MM.1S (cell line): Measurements from ENCODE around the gene ICAM1.

ENCODE experiments used
- DNase-seq: peaks from one replicate; pipeline ENCODE4 v3.0.0-alpha.2; 2015
- H2AFZ ChIP-seq: fragments of 300-600 bp; sonication (generic); 2 replicates; pipeline ENCODE4 v1.6.0; 2016; ENCODE audit warnings: antibody characterized with exemption, low read length
- H3F3A ChIP-seq: fragments of 300-600 bp; sonication (generic); 2 replicates; pipeline ENCODE4 v1.6.1; 2016; ENCODE audit warnings: mild to moderate bottlenecking, antibody characterized with exemption, low read length, moderate library complexity, mixed read lengths; ENCODE audit not compliant: insufficient read depth
- H3K27ac ChIP-seq: fragments of 300-600 bp; sonication (generic); 2 replicates; pipeline ENCODE4 v1.5.1; 2016; ENCODE audit warnings: mild to moderate bottlenecking, low read length
- H3K27me3 ChIP-seq: fragments of 300-600 bp; sonication (generic); replicated peaks from 2 replicates; pipeline ENCODE4 v1.6.0; 2016; ENCODE audit warnings: low read length; ENCODE audit not compliant: insufficient read depth
- H3K36me3 ChIP-seq: fragments of 300-600 bp; sonication (generic); replicated peaks from 2 replicates; pipeline ENCODE4 v1.6.1; 2016; ENCODE audit warnings: mild to moderate bottlenecking, low read length, mixed read lengths; ENCODE audit not compliant: insufficient read depth
- H3K4me1 ChIP-seq: fragments of 300-600 bp; sonication (generic); 2 replicates; pipeline ENCODE4 v1.6.1; 2016; ENCODE audit warnings: low read length, mixed read lengths
- H3K4me2 ChIP-seq: fragments of 300-600 bp; sonication (generic); 2 replicates; pipeline ENCODE4 v1.6.0; 2016; ENCODE audit warnings: low read depth, low read length
- H3K4me3 ChIP-seq: fragments of 300-600 bp; sonication (generic); 2 replicates; pipeline ENCODE4 v1.5.1; 2016; ENCODE audit warnings: low read length, mixed read lengths
- H3K79me2 ChIP-seq: fragments of 300-600 bp; sonication (generic); 2 replicates; pipeline ENCODE4 v1.6.1; 2016; ENCODE audit warnings: mixed run types, low read length, mixed read lengths
- H3K9ac ChIP-seq: fragments of 300-600 bp; sonication (generic); 2 replicates; pipeline ENCODE4 v1.6.1; 2016; ENCODE audit warnings: low read length, mixed read lengths
- H3K9me2 ChIP-seq: fragments of 300-600 bp; sonication (generic); replicated peaks from 2 replicates; pipeline ENCODE4 v1.6.1; 2016; ENCODE audit warnings: mild to moderate bottlenecking, low read length, mixed read lengths; ENCODE audit not compliant: insufficient read depth
- H3K9me3 ChIP-seq: fragments of 300-600 bp; sonication (generic); replicated peaks from 2 replicates; pipeline ENCODE4 v1.6.1; 2016; ENCODE audit warnings: mild to moderate bottlenecking, low read length, mixed read lengths; ENCODE audit not compliant: insufficient read depth
- H4K20me1 ChIP-seq: fragments of 300-600 bp; sonication (generic); 2 replicates; pipeline ENCODE4 v1.6.1; 2016; ENCODE audit warnings: mild to moderate bottlenecking, low read length, moderate library complexity, mixed read lengths; ENCODE audit not compliant: insufficient read depth
- EZH2 ChIP-seq: fragments of 300-600 bp; sonication (generic); optimal IDR thresholded peaks from 2 replicates; pipeline ENCODE3; 2017; ENCODE audit warnings: low read depth, mild to moderate bottlenecking, antibody characterized with exemption, low read length, mixed read lengths
- EZH2phosphoT487 ChIP-seq: fragments of 300-600 bp; sonication (generic); IDR thresholded peaks from 2 replicates; pipeline ENCODE4 v1.6.1; 2018; ENCODE audit warnings: antibody characterized with exemption, low read length
- TF ChIP-seq, protein P1 (sequence below): fragments of 300-600 bp; sonication (generic); IDR thresholded peaks from 2 replicates; pipeline ENCODE4 v1.5.1; 2016; ENCODE audit warnings: antibody characterized with exemption, low read length, mixed read lengths

ICAM1 gene

GRCh38 chr19:10256551-10256950 lies 14.4 kb upstream of the ICAM1 start:
- DNase-seq, result no peak
- no peaks in the 10 kb centered on the region for H3K9me3 ChIP-seq
- no peaks in the 10 kb centered on the region for H3F3A ChIP-seq
- H3K4me3 ChIP-seq, result no peak overlapping the region
- H3K79me2 ChIP-seq, result peaks cover 32% of the 10 kb centered on the region
- no peaks in the 10 kb centered on the region for H3K9me2 ChIP-seq
- no peaks in the 10 kb centered on the region for H3K27me3 ChIP-seq
- no peak overlapping the region for H3K4me2 ChIP-seq
- no peak overlapping the region for H3K27ac ChIP-seq
- no peak overlapping the region for H3K9ac ChIP-seq
- 0 out of 2 replicates have a peak, but pooled peaks cover 5% of the 10 kb centered on the region for H3K4me1 ChIP-seq
- no peak overlapping the region for H2AFZ ChIP-seq
- no peaks in the 10 kb centered on the region for H4K20me1 ChIP-seq
- TF ChIP-seq EZH2phosphoT487 (no peak), EZH2 (no peak)
- TF ChIP-seq, protein P1, sequence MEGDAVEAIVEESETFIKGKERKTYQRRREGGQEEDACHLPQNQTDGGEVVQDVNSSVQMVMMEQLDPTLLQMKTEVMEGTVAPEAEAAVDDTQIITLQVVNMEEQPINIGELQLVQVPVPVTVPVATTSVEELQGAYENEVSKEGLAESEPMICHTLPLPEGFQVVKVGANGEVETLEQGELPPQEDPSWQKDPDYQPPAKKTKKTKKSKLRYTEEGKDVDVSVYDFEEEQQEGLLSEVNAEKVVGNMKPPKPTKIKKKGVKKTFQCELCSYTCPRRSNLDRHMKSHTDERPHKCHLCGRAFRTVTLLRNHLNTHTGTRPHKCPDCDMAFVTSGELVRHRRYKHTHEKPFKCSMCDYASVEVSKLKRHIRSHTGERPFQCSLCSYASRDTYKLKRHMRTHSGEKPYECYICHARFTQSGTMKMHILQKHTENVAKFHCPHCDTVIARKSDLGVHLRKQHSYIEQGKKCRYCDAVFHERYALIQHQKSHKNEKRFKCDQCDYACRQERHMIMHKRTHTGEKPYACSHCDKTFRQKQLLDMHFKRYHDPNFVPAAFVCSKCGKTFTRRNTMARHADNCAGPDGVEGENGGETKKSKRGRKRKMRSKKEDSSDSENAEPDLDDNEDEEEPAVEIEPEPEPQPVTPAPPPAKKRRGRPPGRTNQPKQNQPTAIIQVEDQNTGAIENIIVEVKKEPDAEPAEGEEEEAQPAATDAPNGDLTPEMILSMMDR, result no peak
- H3K36me3 ChIP-seq, result peaks cover 4% of the 10 kb centered on the region

- TF ChIP-seq EZH2phosphoT487 (no peak), EZH2 (no peak)
- TF ChIP-seq, protein P1, result no peak
- Histone ChIP-seq H3K4me3 (no peak overlapping the region), H3K36me3 (peaks cover 4% of the 10 kb centered on the region), H3K79me2 (peaks cover 30% of the 10 kb centered on the region), H3F3A (no peaks in the 10 kb centered on the region), H3K4me1 (0 out of 2 replicates have a peak, but pooled peaks cover 5% of the 10 kb centered on the region), H4K20me1 (no peaks in the 10 kb centered on the region), H3K27me3 (no peaks in the 10 kb centered on the region), H3K9me3 (no peaks in the 10 kb centered on the region), H3K9me2 (no peaks in the 10 kb centered on the region), H2AFZ (no peak overlapping the region), H3K9ac (no peak overlapping the region), H3K4me2 (no peak overlapping the region), H3K27ac (no peak overlapping the region)
- DNase-seq, result no peak
These were observed 13.8 kb upstream of the ICAM1 start for GRCh38 chr19:10256970-10257615.

DNA sequence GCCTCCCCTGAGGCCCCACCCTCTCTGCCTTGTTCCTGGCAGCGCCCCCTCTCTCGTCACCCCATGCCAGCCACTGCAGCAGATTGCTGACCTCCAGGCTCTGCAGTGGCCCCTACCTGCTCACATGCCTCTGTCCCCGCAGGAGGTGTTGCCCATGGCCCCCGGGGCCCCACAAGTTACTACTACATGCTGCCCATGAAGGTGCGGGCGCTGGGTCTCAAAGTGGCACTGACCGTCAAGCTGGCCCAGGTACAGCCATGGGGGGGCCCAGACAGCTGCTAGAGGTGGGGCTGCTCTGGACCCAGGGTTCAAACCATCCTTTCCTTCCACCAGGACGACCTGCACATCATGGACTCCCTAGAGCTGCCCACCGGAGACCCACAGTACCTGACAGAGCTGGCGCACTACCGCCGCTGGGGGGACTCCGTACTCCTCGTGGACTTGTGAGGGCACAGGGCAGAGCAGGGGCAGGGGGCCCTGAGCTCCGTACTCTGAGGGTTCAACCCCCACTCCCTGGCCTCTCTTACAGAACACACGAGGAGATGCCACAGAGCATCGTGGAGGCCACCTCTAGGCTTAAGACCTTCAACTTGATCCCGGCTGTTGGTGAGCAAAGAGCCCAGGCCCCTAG lies 12.7 kb upstream of the ICAM1 start:
- TF ChIP-seq EZH2phosphoT487, result no peak
- TF ChIP-seq, protein P1, result no peak
- no peak for TF ChIP-seq EZH2
- Histone ChIP-seq H4K20me1 (no peaks in the 10 kb centered on the region), H3K79me2 (peaks cover 20% of the 10 kb centered on the region), H3K9ac (no peak overlapping the region), H3K36me3 (peaks cover 4% of the 10 kb centered on the region), H3K4me3 (no peak overlapping the region), H3K4me1 (no peaks in the 10 kb centered on the region), H3F3A (no peaks in the 10 kb centered on the region), H3K27me3 (no peaks in the 10 kb centered on the region), H2AFZ (no peak overlapping the region), H3K4me2 (no peak overlapping the region), H3K9me3 (no peaks in the 10 kb centered on the region), H3K27ac (no peak overlapping the region), H3K9me2 (no peaks in the 10 kb centered on the region)
- DNase-seq, result no peak
